SIG-M5 (cell line): Measurements from ENCODE around the gene SHC1.

Source experiments
- DNase-seq: peaks from one replicate; lab custom pipeline; 2025; lab: John Stamatoyannopoulos, UW

The SHC1 gene

GRCh38 chr1:154937085-154937987, 33.2 kb downstream of the SHC1 start:
- peak; percentile 68 for DNase-seq

DNA sequence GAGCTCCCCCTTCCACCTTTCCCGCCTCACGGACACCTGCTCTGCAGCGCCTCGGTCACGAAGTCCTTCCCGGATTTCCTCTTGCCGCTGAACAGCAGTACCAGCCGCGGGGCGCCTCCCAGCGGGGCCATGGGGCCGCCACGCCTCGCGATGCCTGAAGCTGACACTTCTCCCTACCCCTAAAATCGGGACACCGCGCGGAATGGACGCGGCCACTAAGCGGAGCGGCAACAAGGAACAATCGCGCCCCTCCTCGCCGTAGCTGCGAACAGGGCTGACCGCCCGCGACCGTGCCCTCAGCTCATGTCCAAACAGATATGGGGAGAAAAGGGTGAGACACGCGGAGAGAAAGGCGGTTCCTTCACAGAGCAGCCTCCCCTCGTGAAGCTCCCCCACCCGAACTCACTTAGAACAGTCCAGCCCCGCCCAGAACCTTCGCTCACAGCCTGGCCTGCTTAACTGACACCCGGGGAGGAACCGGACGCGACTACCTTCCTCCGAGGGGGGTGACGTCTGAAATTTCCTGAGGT, 33.9 kb downstream of the SHC1 start, which contains the start of gene PMVK:
Gene PMVK, minus strand, starts transcription at position 165 of the 530 bp plus-strand sequence. Its CDS starts 34 bp downstream, at position 131.
- DNase-seq: peak; percentile 83

DNA sequence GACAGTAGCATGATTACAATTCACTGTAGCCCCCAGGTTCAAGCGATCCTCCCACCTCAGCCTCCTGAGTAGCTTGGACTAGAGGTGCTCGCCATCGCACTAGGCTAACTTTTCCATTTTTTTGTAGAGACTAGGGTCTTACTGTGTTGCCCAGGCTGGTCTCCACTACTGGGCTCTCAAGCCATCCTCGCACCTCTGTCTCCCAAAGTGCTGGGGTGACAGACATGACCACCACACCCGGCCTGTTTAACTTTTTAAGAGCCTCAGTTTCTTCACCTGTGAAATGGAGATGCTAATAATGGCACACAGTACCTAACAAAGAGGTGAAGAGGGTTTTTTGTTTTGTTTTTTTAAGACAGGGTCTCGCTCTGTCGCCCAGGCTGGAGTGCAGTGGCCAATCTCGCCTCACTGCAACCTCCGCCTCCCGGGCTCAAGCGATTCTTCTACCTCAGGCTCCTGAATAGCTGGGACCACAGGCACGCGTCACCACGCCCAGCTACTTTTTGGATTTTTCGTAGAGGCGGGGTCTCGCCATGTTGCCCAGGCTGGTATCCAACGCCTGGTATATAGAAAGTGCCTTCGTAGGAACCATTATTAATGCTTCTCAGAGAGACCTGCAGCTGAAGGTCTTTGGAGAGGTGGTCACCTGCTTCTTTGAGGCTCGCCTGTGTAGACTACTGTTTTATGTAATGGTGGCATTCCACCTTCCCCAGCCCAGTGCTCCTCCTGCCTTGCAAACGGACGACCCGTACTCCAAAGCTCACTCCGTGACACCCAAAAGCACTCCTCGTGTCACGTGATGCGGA, 34.6 kb downstream of the SHC1 start:
- DNase-seq: no peak

DNA sequence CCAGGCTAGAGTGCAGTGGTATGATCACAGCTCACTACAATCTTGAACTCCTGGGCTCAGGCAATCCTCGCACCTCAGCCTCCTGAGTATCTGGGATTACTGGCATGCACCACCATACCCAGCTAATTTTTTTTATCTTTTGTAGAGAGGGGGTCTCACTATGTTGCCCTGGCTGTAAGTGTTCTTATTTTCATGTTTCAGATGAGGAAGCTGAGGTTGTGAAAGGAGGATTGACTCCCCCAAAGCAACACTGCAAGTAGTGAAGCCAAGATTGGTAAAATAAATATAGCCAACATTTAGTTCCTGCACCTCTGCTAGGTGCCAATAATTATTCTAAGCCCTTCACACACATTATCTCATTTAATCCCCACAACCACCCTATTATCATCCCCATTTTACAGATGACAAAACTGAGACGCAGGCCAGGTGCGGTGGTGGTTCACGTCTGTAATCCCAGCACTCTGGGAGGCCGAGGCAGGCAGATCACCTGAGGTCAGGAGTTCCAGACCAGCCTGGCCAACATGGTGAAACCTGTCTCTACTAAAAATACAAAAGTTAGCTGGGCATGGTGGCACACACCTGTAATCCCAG, 36.1 kb downstream of the SHC1 start:
- no peak for DNase-seq

GRCh38 chr1:154931940-154932487, 38.5 kb downstream of the SHC1 start:
- DNase-seq: no peak

DNA sequence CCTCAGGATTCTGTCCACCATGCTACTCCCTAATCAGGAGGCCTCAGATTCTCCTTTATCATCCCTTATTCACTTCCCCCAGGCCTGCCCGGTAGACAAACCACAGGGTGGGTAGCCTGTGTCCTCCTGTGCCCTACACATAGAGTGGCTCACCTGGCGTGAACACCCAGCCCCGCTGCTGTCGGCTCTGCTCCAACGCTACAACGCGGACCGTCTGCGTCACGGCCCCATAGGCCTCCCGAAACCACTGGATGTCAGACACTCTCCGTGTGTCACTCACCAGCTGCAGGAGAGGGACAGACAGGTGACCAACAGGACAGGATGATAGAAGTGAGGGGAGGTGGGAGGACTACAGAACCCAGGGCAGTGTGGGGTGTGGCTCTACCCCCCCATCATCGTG, 44.3 kb downstream of the SHC1 start:
- DNase-seq: no peak

- no peak for DNase-seq
These were observed 45.0 kb downstream of the SHC1 start for GRCh38 chr1:154925335-154926170.

DNA sequence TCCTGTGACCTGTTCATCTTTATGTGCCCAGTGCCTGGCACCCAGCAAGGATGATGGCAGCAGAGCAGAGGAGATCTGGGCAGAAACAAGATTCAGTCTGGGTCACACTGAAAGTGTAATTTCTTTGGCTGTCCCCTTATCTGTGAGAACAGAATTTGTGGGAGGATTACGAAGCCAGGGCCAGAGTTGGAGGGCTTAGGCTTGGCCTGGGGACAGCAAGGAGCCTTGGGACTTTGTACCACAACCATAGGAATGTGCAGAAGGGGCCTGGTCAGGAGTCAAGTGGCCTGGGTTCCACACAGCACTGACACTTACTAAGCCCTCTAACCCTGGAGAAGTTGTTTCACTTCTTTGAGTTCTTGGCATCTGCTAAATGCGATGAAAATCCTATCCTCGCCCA, 46.9 kb downstream of the SHC1 start:
- no peak for DNase-seq

DNA sequence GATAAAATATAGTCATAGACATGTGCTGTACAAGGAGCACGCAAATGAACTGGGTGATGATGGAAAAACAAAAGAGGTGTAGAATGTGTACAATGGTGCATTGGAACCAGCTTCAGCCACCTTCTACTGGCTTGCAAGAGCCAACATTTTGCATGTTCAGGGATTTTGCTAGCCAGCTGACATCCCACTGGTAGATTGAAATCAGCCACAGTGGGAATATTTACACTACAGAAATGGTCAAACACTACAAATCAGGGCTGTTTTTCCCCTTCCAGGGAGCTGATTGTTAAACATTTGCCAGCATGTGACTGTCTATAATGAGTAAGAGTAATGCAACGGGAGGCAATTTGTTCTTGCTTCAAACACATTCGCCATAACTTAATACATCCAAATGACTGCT, 57.3 kb downstream of the SHC1 start:
- no peak for DNase-seq

DNA sequence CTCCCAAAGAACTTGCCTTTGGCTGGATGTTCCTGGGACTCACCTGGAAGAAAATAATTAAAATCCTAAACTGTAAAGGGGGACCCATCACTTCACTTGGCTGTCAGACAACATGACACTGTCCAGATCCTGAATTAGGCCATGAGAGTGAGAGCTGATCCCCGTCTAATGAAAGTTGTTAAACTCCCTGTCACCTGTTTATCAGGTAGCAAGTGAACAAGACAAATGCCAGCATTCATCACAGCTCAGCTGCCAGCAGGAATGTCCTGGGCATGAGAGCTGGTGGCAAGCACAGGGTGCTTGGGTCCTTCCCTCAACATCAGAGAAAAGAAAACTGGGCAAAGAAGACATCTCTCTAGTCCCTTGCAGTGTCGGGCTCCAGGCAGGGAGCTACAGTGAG, 57.8 kb downstream of the SHC1 start:
- DNase-seq: no peak
